GM12878 (cell line): ENCODE data around the gene LCN12. TPM values are rescaled to one million over a fixed set of nuclear protein-coding genes. Genes with fewer than 3 reads are reported as not detected.

Experiments used
- ATAC-seq: fragments of 200-7000 bp; cut with Tn5 transposase; 3 replicates; pipeline ENCODE4 v1.9.1; 2020; ENCODE audit warnings: mild to moderate bottlenecking, moderate library complexity
- BruUV-seq: library from RNA; stranded (reverse); fragments of 400-500 nt; replicated peaks from 2 replicates; lab custom pipeline; 2021; lab: Mats Ljungman, UMichigan
- CTCF ChIA-PET: fragments of 300-600 bp; sonication (Branson Sonifier 250); formaldehyde crosslinking; extraction: SDS; loops from one replicate; lab custom pipeline; 2021; ENCODE audit warnings: inconsistent platforms; lab: Yijun Ruan, JAX
- POLR2A ChIA-PET: fragments of 350-600 bp; formaldehyde crosslinking; extraction: SDS; loops from one replicate; lab custom pipeline; 2021; ENCODE audit warnings: inconsistent platforms; lab: Charles Lee
- RAD21 ChIA-PET: fragments of 300-600 bp; sonication (Branson Sonifier 250); formaldehyde crosslinking; loops from one replicate; lab custom pipeline; 2023; ENCODE audit warnings: antibody characterized with exemption; ENCODE audit not compliant: unreplicated experiment; lab: Charles Lee
- SMC1A ChIA-PET: fragments of 300-600 bp; sonication (Branson Sonifier 250); formaldehyde crosslinking; loops from one replicate; lab custom pipeline; 2023; ENCODE audit not compliant: unreplicated experiment, uncharacterized antibody; lab: Charles Lee
- DNase-seq: peaks from one replicate; pipeline ENCODE4 v3.0.0-alpha.2; 2011; ENCODE audit warnings: low read depth, low spot score
- FAIRE-seq: peaks from 3 replicates; lab custom pipeline; 2011; peaks lifted over from hg19 to GRCh38; lab: Jason Lieb, UNC
- H2AFZ ChIP-seq: 2 replicates; pipeline ENCODE4 v1.6.0; 2011; ENCODE audit warnings: low read depth, low read length, control low read depth; ENCODE audit not compliant: control insufficient read depth
- H3K27ac ChIP-seq: 2 replicates; pipeline ENCODE4 v1.5.1; 2011; ENCODE audit warnings: control low read depth; ENCODE audit not compliant: control insufficient read depth, insufficient read depth
- H3K27me3 ChIP-seq, 2 experiments: replicated peaks in 1 of 2; 2 replicates each; pipeline versions ENCODE4 v1.6.0 to v1.6.1; 2011; ENCODE audit warnings: low read length in 1 of 2; ENCODE audit not compliant: control insufficient read depth in 2 of 2, insufficient read depth in 2 of 2
- H3K36me3 ChIP-seq, 2 experiments: 2 replicates each; pipeline ENCODE4 v1.5.1; 2011; ENCODE audit warnings: low read length in 1 of 2; ENCODE audit not compliant: control insufficient read depth in 2 of 2, insufficient read depth in 2 of 2
- H3K4me1 ChIP-seq: 2 replicates; pipeline ENCODE4 v1.6.1; 2011; ENCODE audit warnings: mild to moderate bottlenecking, low read length, moderate library complexity, mixed read lengths; ENCODE audit not compliant: control insufficient read depth, insufficient read depth
- H3K4me2 ChIP-seq: 2 replicates; pipeline ENCODE4 v1.6.0; 2011; ENCODE audit warnings: control low read depth; ENCODE audit not compliant: control insufficient read depth, insufficient read depth
- H3K4me3 ChIP-seq: fragments of 200-600 bp; sonication (generic); 2 replicates; pipeline ENCODE4 v1.5.1; 2016
- H3K79me2 ChIP-seq: 2 replicates; pipeline ENCODE4 v1.6.0; 2011; ENCODE audit warnings: low read length; ENCODE audit not compliant: control insufficient read depth, insufficient read depth
- H3K9ac ChIP-seq: 2 replicates; pipeline ENCODE4 v1.8.0; 2011; ENCODE audit warnings: low read length, control low read depth, mixed read lengths; ENCODE audit not compliant: control insufficient read depth, insufficient read depth
- H3K9me3 ChIP-seq: replicated peaks from 3 replicates; pipeline ENCODE4 v1.5.1; 2011; ENCODE audit warnings: mild to moderate bottlenecking, low read length; ENCODE audit not compliant: control insufficient read depth, insufficient read depth
- H4K20me1 ChIP-seq: 2 replicates; pipeline ENCODE4 v1.6.0; 2011; ENCODE audit not compliant: control insufficient read depth, insufficient read depth
- WGBS: methylation state at CpG from one replicate; pipeline ENCODE4 v1.1.6; 2016; ENCODE audit warnings: low lambda C conversion rate; ENCODE audit not compliant: insufficient replicate concordance, insufficient coverage; ENCODE audit errors: missing lambda C conversion rate; 5-methylcytosine and 5-hydroxymethylcytosine counted together
- in situ Hi-C: fragments of 300-500 bp; cut with MboI; formaldehyde crosslinking; loops from 9 replicates; pipeline ENCODE4 v1.14.3; 2018; ENCODE audit warnings: mixed read lengths
- intact Hi-C: fragments of 100-400 bp; cut with micrococcal nuclease; formaldehyde crosslinking; loops from one replicate; pipeline ENCODE4 v1.14.2; 2022; ENCODE audit not compliant: unreplicated experiment
- polyA plus RNA-seq, 11 experiments: library from polyadenylated mRNA; depleted of rRNA in 4 of 11; unstranded in 6 of 11; stranded (reverse) in 5 of 11; fragments of >200 nt; fragmentation: Nextera tagmentation in 4 of 11; fragmentation: Illumina TruSeq in 1 of 11; extraction: Ambion mirVana in 4 of 11; extraction: Trizol in 1 of 11; gene quantifications; 1 replicate in 1 of 11; 2 replicates in 10 of 11; pipeline versions ENCODE4 v1.2.1 to v1.2.3, GENCODE V29; 2011 to 2016; ENCODE audit warnings: inconsistent platforms in 2 of 11, missing spikeins in 2 of 11, low read depth in 1 of 11
- total RNA-seq, 4 experiments: library from RNA; depleted of rRNA in 3 of 4; stranded (reverse); fragments of >200 nt in 3 of 4; fragmentation: Illumina TruSeq in 1 of 4; extraction: Trizol in 1 of 4; gene quantifications; 2 replicates each; pipeline versions ENCODE4 v1.2.1 to v1.2.3, GENCODE V29; 2013 to 2021
- TF ChIP-seq, protein P1 (sequence below): fragments of 450-650 bp; IDR thresholded peaks from 2 replicates; pipeline ENCODE4 v1.6.1; 2017; ENCODE audit warnings: mild to moderate bottlenecking, moderate library complexity
- TF ChIP-seq, protein P2 (sequence below): IDR thresholded peaks from 2 replicates; pipeline ENCODE4 v1.6.1; 2012; ENCODE audit warnings: low read depth, low read length, improper control_type of control experiment

The LCN12 gene
- total and polyA plus RNA-seq, 10 of the 15 experiments (the other 5 are each of a cell fraction or from before 2014, with no cell fraction given): 0.06 to 0.64 (median 0.40) TPM; not detected in 3

DNA sequence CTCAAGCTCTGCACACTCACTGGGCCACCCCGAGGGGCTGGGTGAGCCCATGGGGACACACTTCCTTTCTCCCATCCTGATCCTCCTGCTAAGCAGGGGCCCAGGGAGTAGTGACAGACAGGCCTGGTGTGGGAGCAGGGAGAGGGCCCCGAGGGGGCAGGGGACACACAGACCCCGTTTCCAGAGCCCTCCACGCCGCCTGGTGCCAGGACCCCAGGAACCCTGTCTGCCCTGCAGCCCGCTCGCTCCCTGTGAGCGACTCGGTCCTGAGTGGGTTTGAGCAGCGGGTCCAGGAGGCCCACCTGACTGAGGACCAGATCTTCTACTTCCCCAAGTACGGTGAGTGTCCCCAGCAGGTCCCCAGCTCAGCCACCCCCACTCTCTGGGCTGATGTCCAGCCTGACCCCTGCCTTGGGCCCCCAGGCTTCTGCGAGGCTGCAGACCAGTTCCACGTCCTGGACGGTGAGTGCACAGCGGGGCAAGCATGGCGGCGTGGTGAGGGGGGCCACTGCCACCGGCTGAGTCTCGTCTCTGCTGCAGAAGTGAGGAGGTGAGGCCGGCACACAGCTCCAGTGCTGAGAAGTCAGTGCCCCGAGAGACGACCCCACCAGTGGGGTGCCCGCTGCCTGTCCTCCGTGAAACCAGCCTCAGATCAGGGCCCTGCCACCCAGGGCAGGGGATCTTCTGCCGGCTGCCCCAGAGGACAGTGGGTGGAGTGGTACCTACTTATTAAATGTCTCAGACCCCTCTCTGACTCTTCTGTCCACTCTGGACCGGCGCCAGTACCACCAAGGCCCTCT is 5.6 kb upstream of the LCN12 start (continued):
- TF ChIP-seq, protein P1, sequence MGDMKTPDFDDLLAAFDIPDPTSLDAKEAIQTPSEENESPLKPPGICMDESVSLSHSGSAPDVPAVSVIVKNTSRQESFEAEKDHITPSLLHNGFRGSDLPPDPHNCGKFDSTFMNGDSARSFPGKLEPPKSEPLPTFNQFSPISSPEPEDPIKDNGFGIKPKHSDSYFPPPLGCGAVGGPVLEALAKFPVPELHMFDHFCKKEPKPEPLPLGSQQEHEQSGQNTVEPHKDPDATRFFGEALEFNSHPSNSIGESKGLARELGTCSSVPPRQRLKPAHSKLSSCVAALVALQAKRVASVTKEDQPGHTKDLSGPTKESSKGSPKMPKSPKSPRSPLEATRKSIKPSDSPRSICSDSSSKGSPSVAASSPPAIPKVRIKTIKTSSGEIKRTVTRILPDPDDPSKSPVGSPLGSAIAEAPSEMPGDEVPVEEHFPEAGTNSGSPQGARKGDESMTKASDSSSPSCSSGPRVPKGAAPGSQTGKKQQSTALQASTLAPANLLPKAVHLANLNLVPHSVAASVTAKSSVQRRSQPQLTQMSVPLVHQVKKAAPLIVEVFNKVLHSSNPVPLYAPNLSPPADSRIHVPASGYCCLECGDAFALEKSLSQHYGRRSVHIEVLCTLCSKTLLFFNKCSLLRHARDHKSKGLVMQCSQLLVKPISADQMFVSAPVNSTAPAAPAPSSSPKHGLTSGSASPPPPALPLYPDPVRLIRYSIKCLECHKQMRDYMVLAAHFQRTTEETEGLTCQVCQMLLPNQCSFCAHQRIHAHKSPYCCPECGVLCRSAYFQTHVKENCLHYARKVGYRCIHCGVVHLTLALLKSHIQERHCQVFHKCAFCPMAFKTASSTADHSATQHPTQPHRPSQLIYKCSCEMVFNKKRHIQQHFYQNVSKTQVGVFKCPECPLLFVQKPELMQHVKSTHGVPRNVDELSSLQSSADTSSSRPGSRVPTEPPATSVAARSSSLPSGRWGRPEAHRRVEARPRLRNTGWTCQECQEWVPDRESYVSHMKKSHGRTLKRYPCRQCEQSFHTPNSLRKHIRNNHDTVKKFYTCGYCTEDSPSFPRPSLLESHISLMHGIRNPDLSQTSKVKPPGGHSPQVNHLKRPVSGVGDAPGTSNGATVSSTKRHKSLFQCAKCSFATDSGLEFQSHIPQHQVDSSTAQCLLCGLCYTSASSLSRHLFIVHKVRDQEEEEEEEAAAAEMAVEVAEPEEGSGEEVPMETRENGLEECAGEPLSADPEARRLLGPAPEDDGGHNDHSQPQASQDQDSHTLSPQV: no peak

DNA sequence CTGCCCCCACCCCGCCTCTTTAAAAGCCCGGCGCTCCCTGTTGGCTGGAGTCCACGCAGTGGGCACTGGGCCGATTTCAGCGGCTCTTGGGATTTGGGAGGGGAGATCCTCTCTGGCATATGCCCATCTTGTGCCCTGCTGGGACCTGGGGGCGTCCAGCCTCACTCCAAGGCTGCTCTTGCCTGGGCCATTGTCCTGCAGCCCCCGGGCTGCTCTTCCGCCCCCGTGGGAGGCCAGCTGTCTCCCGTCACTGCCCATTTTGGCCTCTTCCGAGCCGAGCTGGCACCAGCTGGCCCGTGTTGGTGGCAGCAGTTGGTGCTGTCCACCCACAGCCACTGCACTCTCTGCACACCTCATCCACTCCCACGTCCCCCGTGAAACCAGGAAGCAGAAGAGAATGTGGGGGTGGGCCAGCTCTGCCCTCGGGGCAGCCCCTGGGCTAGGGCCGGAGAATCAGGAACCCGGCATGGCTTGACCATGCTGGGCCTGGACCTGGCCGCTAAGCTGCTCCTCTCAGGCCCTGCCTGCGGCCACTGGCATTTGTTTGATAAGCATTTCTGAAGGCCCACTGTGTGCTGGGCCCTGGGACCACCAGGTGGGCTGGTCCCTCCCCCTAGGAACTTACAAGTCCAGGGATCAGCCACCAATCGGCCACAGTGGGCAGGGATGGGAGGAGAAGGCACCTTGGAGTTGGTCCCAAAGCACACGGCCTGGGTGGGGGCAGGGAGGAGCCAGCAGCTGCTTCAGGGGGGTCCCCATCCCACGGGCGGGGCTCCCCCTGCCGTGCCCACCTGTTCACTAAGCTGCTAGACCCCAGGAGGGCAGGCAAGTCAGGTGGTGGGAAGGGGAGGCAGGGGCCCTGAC is 4.8 kb upstream of the LCN12 start:
- Histone ChIP-seq H3K9me3 (no peaks in the 10 kb centered on the region), H4K20me1 (no peaks in the 10 kb centered on the region), H3K4me1 (peaks cover 10% of the 10 kb centered on the region), H3K36me3 (peaks cover 0 to 4% of the 10 kb centered on the region in 2 experiments; a peak in 2 of 4 replicates), H3K4me3 (no peak overlapping the region), H3K9ac (no peak overlapping the region)
- DNase-seq (no peak), FAIRE-seq (no peak), ATAC-seq (no peak)
- in situ Hi-C loops: loop anchor here (5.0 kb wide), 1 partner anchor 90 kb away; no protein-coding TSS in a partner anchor
- SMC1A ChIA-PET: interaction anchor here (0.8 to 2.4 kb wide), 13 partner anchors 28 to 254 kb away, joined by 3 to 77 read pairs (median 4); partner anchors contain the start of genes FUT7, NPDC1, PAXX and TPRN
- intact Hi-C loops: loop anchor here (10.0 kb wide), 1 partner anchor 152 kb away; the partner anchor contains the start of genes CCDC183 and TMEM141
- TF ChIP-seq, protein P2, sequence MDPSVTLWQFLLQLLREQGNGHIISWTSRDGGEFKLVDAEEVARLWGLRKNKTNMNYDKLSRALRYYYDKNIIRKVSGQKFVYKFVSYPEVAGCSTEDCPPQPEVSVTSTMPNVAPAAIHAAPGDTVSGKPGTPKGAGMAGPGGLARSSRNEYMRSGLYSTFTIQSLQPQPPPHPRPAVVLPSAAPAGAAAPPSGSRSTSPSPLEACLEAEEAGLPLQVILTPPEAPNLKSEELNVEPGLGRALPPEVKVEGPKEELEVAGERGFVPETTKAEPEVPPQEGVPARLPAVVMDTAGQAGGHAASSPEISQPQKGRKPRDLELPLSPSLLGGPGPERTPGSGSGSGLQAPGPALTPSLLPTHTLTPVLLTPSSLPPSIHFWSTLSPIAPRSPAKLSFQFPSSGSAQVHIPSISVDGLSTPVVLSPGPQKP: no peak
- TF ChIP-seq, all 136 proteins: peak for 0
- Histone ChIP-seq H3K27me3 (no peaks in the 10 kb centered on the region), H3K79me2 (peaks cover 19% of the 10 kb centered on the region), H3K4me2 (no peak overlapping the region), H2AFZ (no peak overlapping the region), H3K27ac (no peak overlapping the region)
- ChIA-PET RAD21 (interaction anchor here (0.6 to 2.1 kb wide), 17 partner anchors 13 to 203 kb away, joined by 3 to 109 read pairs (median 6); partner anchors contain the start of genes AJM1, FUT7, NPDC1 and PAXX), CTCF (interaction anchor here (0.7 to 3.5 kb wide), 38 partner anchors 11 to 181 kb away, joined by 3 to 163 read pairs (median 6); partner anchors contain the start of genes ABCA2, AJM1, CLIC3 and FUT7), POLR2A (interaction anchor here (3.0 kb wide), 1 partner anchor 88 kb away, joined by 19 read pairs; no protein-coding TSS in a partner anchor)
- no TSS peak for BruUV-seq
- 45% methylated on average over 26 of the region's 26 CpGs for WGBS
